Adrenal gland (tissue), 5 donors: Measurements from ENCODE around the gene CDH4.

Experiments
- POLR2A ChIP-seq, 2 donors: fragments of 450-650 bp; IDR thresholded peaks; one replicate each; pipeline ENCODE4 v1.6.1; 2017; ENCODE audit warnings: antibody characterized with exemption in 2 of 2, mild to moderate bottlenecking in 2 of 2, moderate library complexity in 1 of 2
- TF ChIP-seq, protein P1 (sequence below), 6 experiments: fragments of 450-650 bp in 4 of 6; fragments of 200-600 bp in 2 of 6; sonication (generic) in 1 of 6; IDR thresholded peaks; 1 replicate in 5 of 6; 2 replicates in 1 of 6; pipeline versions ENCODE4 v1.5.1 to v1.8.0; 2016 to 2021; ENCODE audit warnings: antibody characterized with exemption in 6 of 6, mild to moderate bottlenecking in 2 of 6, moderate library complexity in 1 of 6
- donor health status: DM: no; HTN: no; CAD: no.

DNA sequence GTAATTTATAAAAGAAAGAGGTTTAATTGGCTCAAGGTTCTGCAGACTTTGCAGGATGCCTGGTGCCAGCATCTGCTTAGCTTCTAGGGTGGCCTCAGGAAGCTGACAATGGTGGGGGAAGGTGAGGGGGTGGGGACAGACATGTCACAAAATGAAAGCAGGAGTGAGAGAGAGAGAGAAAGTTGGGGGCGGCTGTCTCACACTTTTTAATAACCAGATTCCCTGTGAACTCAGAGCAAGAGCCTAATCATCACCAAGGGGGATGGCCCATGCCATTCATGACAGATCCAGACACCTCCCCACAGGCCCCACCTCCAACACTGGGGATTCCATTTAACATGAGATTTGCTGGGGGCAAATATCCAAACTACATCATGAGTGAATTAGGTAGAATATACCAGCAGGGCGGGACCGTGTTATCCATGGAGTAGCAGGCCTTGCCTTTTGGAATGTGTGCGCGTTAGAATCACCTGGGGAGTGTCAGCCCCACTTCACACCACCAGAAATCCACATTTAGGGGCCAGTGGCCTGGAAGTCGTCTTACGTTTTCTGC lies 258.8 kb downstream of the CDH4 start:
- TF ChIP-seq, protein P1, sequence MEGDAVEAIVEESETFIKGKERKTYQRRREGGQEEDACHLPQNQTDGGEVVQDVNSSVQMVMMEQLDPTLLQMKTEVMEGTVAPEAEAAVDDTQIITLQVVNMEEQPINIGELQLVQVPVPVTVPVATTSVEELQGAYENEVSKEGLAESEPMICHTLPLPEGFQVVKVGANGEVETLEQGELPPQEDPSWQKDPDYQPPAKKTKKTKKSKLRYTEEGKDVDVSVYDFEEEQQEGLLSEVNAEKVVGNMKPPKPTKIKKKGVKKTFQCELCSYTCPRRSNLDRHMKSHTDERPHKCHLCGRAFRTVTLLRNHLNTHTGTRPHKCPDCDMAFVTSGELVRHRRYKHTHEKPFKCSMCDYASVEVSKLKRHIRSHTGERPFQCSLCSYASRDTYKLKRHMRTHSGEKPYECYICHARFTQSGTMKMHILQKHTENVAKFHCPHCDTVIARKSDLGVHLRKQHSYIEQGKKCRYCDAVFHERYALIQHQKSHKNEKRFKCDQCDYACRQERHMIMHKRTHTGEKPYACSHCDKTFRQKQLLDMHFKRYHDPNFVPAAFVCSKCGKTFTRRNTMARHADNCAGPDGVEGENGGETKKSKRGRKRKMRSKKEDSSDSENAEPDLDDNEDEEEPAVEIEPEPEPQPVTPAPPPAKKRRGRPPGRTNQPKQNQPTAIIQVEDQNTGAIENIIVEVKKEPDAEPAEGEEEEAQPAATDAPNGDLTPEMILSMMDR (IDR thresholded peaks at IDR 0.05), result no peak
- TF ChIP-seq POLR2A (IDR thresholded peaks at IDR 0.05), result no peak
